Esophagus muscularis mucosa (tissue), 4 donors: Measurements from ENCODE around the gene EEF2K. TPM values are rescaled to one million over a fixed set of nuclear protein-coding genes. Genes with fewer than 3 reads are reported as not detected.
A peak's percentile ranks its signal among the peaks of the same experiment; 100 is the strongest.

Source experiments
- DNase-seq: peaks from one replicate; pipeline ENCODE4 v3.0.0-alpha.2; 2017; ENCODE audit errors: extremely low spot score
- H3K27ac ChIP-seq, 4 donors: fragments of 200-600 bp; sonication (generic); replicated peaks in 1 of 4; 1 replicate in 3 of 4; 2 replicates in 1 of 4; pipeline ENCODE4 v1.5.1; 2016 to 2019; ENCODE audit warnings: mild to moderate bottlenecking in 1 of 4
- H3K27me3 ChIP-seq, 4 donors: fragments of 200-600 bp; sonication (generic); one replicate each; pipeline versions ENCODE4 v1.5.1 to v1.6.0; 2016 to 2019
- H3K36me3 ChIP-seq, 4 donors: fragments of 200-600 bp; sonication (generic); one replicate each; pipeline ENCODE4 v1.5.1; 2016 to 2019
- H3K4me1 ChIP-seq, 4 donors: fragments of 200-600 bp; sonication (generic); one replicate each; pipeline ENCODE4 v1.5.1; 2016 to 2019
- H3K4me3 ChIP-seq, 4 donors: fragments of 200-600 bp; sonication (generic); 1 replicate in 2 of 4; 2 replicates in 2 of 4; pipeline ENCODE4 v1.5.1; 2016 to 2019; ENCODE audit warnings: mild to moderate bottlenecking in 4 of 4, moderate library complexity in 1 of 4
- H3K9me3 ChIP-seq, 4 donors: fragments of 200-600 bp; sonication (generic); 1 replicate in 3 of 4; 2 replicates in 1 of 4; pipeline ENCODE4 v1.5.1; 2016 to 2019
- CTCF ChIP-seq, 3 experiments: fragments of 200-600 bp in 2 of 3; fragments of 450-650 bp in 1 of 3; sonication (generic) in 2 of 3; IDR thresholded peaks; one replicate each; pipeline ENCODE4 v1.5.1; 2017 to 2019; ENCODE audit warnings: antibody characterized with exemption in 3 of 3, mild to moderate bottlenecking in 2 of 3, moderate library complexity in 1 of 3
- EP300 ChIP-seq: sonication (generic); formaldehyde crosslinking; IDR thresholded peaks from one replicate; pipeline ENCODE4 v1.6.1; 2017; ENCODE audit warnings: antibody characterized with exemption
- POLR2A ChIP-seq: fragments of 450-650 bp; IDR thresholded peaks from one replicate; pipeline ENCODE4 v1.6.1; 2017; ENCODE audit warnings: antibody characterized with exemption, moderate library complexity, mild to moderate bottlenecking, low read depth
- POLR2AphosphoS5 ChIP-seq, 2 donors: sonication (generic); formaldehyde crosslinking; IDR thresholded peaks; one replicate each; pipeline ENCODE4 v1.6.1; 2017; ENCODE audit warnings: antibody characterized with exemption in 2 of 2
- WGBS: methylation state at CpG from one replicate; pipeline ENCODE4 v1.1.5; 2018; 5-methylcytosine and 5-hydroxymethylcytosine counted together
- intact Hi-C: fragments of 100-400 bp; cut with DNase I; formaldehyde crosslinking; loops from one replicate; pipeline ENCODE4 v1.15.1; 2023
- total RNA-seq, 4 donors: library from RNA; depleted of rRNA; stranded (reverse); fragments of >200 nt; gene quantifications; one replicate each; pipeline versions ENCODE4 v1.1.0 to v1.2.1, GENCODE V29; 2016

The EEF2K gene
- total RNA-seq, 4 donors from 2014 or later: 18.1 to 37.7 (median 31.6) TPM

GRCh38 chr16:22183335-22183734, 22.7 kb upstream of the EEF2K start:
- no peak for DNase-seq
- Histone ChIP-seq H3K36me3 (no peaks in the 10 kb centered on the region), H3K27me3 (no peaks in the 10 kb centered on the region), H3K4me3 (no peak overlapping the region), H3K4me1 (peaks cover under 1 to 3% (median 3%) of the 10 kb centered on the region in 4 donors), H3K27ac (no peak overlapping the region), H3K9me3 (no peaks in the 10 kb centered on the region)
- WGBS: 83% methylated on average over 5 of the region's 5 CpGs
- no peak for TF ChIP-seq CTCF (IDR thresholded peaks at IDR 0.05)
- intact Hi-C loops: no loop called here

DNA sequence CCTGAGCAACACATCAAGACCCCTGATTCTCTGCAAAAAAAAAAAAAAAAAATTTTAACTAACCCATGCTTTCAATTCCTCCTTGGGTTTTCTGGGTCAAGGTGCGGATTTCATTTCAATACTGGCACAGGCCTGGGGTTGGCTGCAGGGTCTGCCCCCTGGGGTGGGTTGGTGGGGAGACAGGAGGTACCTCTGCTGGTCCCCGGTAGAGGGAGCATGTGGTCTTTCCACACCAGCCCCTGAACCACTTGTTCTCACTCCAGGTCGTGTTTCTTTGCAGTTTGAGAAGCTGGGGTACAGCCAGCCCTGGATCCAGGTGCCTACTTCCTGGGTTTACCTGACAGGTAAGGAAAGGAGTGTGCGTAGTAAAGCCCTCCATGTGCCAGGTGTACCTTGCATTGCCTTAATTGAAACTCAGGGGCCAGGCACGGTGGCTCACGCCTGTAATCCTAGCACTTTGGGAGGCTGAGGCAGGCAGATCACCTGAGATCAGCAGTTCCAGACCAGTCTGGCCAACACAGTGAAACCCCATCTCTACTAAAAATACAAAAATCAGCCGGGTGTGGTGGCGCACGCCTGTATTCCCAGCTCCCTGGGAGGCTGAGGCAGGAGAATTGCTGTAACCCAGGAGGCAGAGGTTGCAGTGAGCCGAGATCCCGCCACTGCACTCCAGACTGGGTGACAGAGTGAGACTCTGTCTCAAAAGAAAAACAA, 22.0 kb upstream of the EEF2K start:
- intact Hi-C loops: no loop called here
- no peak overlapping the region for H3K4me3 ChIP-seq
- TF ChIP-seq POLR2AphosphoS5 (IDR thresholded peaks at IDR 0.05) (no peak), EP300 (no peak), CTCF (IDR thresholded peaks at IDR 0.05) (no peak), POLR2A (no peak)
- H3K27ac ChIP-seq: no peak overlapping the region
- H3K36me3 ChIP-seq: no peaks in the 10 kb centered on the region
- no peaks in the 10 kb centered on the region for H3K9me3 ChIP-seq
- H3K4me1 ChIP-seq: peaks cover 7 to 10% (median 10%) of the 10 kb centered on the region in 4 donors
- no peak for DNase-seq
- H3K27me3 ChIP-seq: no peaks in the 10 kb centered on the region
- 86% methylated on average over 11 of the region's 11 CpGs for WGBS

- Histone ChIP-seq H3K27me3 (no peaks in the 10 kb centered on the region), H3K4me1 (peaks cover 13 to 15% (median 15%) of the 10 kb centered on the region in 4 donors), H3K4me3 (no peak overlapping the region), H3K36me3 (no peaks in the 10 kb centered on the region), H3K9me3 (no peaks in the 10 kb centered on the region), H3K27ac (no peak overlapping the region)
- no peak for DNase-seq
- TF ChIP-seq POLR2AphosphoS5 (IDR thresholded peaks at IDR 0.05) (no peak), CTCF (IDR thresholded peaks at IDR 0.05) (no peak), EP300 (no peak), POLR2A (no peak)
- intact Hi-C loops: no loop called here
- WGBS: 86% methylated on average over 6 of the region's 6 CpGs
These were observed 21.5 kb upstream of the EEF2K start for GRCh38 chr16:22184615-22184968.

GRCh38 chr16:22186517-22186916, 19.6 kb upstream of the EEF2K start:
- Histone ChIP-seq H3K27me3 (no peaks in the 10 kb centered on the region), H3K4me3 (no peak overlapping the region), H3K4me1 (peaks cover 18 to 23% (median 21%) of the 10 kb centered on the region in 4 donors), H3K27ac (no peak overlapping the region), H3K9me3 (no peaks in the 10 kb centered on the region), H3K36me3 (no peaks in the 10 kb centered on the region)
- TF ChIP-seq EP300 (no peak), CTCF (IDR thresholded peaks at IDR 0.05) (no peak), POLR2AphosphoS5 (IDR thresholded peaks at IDR 0.05) (no peak), POLR2A (no peak)
- WGBS: 81% methylated on average over 3 of the region's 3 CpGs
- intact Hi-C loops: loop anchor here (5.0 kb wide), 2 partner anchors 104 to 234 kb away; partner anchors contain the start of gene UQCRC2
- no peak for DNase-seq

- Histone ChIP-seq H3K4me1 (peaks cover 21 to 40% (median 36%) of the 10 kb centered on the region in 4 donors), H3K27ac (peak overlapping the region in 3 of 4 donors; percentile 94 to 96 (median 94)), H3K4me3 (no peak overlapping the region), H3K9me3 (no peaks in the 10 kb centered on the region), H3K36me3 (no peaks in the 10 kb centered on the region), H3K27me3 (no peaks in the 10 kb centered on the region)
- TF ChIP-seq CTCF (IDR thresholded peaks at IDR 0.05) (no peak), POLR2AphosphoS5 (IDR thresholded peaks at IDR 0.05) (no peak), POLR2A (no peak), EP300 (no peak)
- 70% methylated on average over 2 of the region's 2 CpGs for WGBS
- DNase-seq: no peak
- intact Hi-C loops: loop anchor here (2.0 to 5.0 kb wide), 3 partner anchors 106 to 236 kb away; partner anchors contain the start of gene UQCRC2
These were observed 17.8 kb upstream of the EEF2K start for GRCh38 chr16:22188267-22188594.
